GM21423 (cell line): ENCODE data around the gene ODF4.
A peak's percentile ranks its signal among the peaks of the same experiment; 100 is the strongest.
"Not testable (repeated sequence)": the region's sequence is repeated elsewhere in the genome, so short reads cannot be mapped to it uniquely, and the experiment has no call there.

ENCODE experiments used
- ATAC-seq: cut with Tn5 transposase; IDR thresholded peaks from one replicate; pipeline ENCODE4 v1.9.1; 2021; ENCODE audit warnings: mild to moderate bottlenecking, moderate library complexity; ENCODE audit not compliant: unreplicated experiment

ODF4 gene

DNA sequence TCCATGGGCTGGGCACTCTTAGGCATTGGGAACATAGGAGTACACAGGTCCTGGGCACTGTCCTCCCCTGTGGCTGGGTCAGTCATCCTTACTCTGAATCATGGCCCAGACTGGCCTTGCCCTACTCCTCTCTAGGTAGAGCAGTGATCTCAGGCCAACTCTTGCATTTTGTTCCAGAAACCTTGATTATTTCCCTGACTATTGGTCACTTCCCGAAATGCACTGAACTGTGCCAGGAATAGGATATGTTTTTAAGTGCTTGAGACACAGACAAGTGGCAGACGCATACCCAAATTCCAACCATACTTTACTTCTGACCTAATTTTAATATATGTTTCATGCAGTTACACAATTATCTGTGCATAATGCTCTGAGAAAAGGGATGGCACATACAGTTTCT lies 26.6 kb downstream of the ODF4 start:
- no peak for ATAC-seq

GRCh38 chr17:8368193-8368592 lies 28.6 kb downstream of the ODF4 start:
- ATAC-seq, result no peak

GRCh38 chr17:8369944-8370343 lies 30.3 kb downstream of the ODF4 start:
- no peak for ATAC-seq

DNA sequence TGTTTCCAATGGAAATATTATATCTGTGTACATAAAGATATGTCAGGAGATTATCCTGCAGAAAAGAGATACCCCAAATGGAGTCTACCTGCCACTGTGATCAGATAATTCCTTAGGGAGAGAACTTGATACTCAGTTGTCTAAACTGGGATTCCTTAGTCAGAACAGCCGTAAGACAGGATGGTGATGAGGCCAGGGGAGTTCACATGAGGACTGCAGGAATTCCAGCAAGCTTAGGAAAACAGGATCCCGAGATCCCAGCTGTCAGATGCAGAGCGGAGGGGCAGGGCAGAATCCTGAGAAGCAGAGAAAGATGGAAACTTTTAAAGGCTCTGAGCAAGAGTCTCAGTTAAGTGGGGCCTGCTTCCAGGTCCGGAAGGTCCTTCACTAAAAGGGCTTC lies 32.1 kb downstream of the ODF4 start:
- no peak for ATAC-seq

DNA sequence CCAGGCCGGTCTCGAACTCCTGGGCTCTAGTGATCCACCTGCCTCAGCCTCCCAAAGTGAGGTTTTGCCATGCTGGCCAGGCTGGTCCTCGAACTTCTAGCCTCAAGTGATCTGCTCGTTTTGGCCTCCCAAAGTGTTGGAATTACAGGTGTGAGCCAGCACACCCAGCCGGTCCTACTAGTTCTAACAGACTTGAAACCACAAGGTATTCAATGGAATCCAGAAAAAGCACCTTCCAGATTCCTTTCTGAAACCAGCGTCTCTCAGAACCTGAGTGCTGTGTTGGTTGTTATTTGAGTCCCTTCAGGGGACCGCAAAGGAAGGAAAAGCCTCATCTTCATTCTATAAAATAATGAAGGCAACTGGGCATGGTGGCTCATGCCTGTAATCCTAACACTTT lies 32.8 kb downstream of the ODF4 start:
- ATAC-seq, result no peak

DNA sequence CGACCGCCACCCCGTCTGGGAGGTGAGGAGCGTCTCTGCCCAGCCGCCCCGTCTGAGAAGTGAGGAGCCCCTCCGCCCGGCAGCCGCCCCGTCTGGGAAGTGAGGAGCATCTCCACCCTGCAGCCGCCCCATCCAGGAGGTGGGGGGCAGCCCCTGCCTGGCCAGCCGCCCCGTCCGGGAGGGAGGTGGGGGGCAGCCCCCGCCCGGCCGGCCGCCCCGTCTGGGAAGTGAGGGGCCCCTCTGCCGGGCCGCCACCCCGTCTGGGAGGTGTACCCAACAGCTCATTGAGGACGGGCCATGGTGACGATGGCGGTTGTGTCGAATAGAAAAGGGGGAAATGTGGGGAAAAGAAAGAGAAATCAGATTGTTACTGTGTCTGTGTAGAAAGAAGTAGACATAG lies 34.2 kb downstream of the ODF4 start:
- not testable (repeated sequence) for ATAC-seq

DNA sequence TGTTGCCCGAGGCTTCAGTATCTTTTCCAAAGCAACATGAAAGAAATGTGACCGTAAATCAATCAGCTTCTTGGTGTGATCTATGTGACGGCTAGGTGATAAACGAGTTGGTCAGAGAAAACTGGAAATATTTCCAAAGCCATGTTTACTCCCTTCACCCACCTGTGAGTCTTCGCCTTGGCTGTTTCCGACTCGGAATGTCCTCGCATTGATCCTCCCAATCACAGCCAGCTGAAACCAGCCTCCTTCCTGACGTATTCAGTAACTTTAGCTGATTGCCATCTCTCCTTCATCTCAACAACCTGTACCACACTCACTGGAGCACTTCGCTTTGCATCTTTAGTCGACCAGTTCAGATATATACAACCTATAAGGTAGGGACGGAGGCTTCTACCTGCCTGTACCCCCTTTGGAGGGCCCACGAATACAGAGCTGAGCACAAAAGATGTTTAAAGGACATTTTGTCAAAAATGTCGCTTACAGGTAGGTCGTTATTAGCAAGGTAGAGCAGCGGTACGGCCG lies 36.2 kb downstream of the ODF4 start:
- ATAC-seq, result no peak

DNA sequence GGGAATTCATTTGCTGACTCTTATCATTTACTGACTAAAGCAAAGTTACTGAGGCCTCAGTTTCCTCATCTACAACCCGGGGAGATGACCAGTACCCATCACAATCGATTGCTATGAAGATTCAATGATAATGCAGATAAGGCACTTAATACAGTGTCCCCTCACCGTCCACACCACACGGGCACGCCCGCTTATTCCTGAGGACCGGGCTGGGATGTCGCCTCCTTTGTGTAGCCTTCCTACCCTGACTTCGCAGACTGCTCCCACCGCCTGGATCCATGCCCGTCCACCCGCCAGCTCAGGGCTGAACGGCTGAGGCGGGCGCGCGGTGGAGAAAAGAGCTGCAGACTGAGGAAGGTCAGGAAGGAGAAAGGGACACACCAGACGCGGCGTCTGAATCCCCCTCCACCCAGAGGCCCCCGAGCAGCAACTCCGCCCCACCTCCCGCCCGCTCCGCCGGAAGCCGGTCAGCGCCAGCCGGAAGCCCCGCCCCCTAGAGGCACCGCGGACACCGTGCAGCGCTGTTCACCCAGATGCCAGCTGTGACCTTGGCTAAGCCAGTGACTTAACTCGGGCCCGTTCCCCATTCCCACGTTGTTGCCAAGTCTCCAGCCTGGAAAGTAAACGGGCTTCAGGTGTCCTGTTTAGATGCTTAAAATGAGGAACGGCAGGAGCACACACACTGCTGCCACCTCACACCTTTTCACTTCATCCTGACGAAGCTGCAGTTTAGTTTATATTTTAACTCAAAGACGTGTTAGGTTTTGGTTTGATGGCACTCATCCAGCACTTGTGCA lies 36.8 kb downstream of the ODF4 start, which contains the start of gene KRABD2:
Gene KRABD2, minus strand, starts transcription at position 434 of the 797 bp plus-strand sequence.
- peak; percentile 85 for ATAC-seq

GRCh38 chr17:8377422-8377821 lies 37.8 kb downstream of the ODF4 start:
- no peak for ATAC-seq

DNA sequence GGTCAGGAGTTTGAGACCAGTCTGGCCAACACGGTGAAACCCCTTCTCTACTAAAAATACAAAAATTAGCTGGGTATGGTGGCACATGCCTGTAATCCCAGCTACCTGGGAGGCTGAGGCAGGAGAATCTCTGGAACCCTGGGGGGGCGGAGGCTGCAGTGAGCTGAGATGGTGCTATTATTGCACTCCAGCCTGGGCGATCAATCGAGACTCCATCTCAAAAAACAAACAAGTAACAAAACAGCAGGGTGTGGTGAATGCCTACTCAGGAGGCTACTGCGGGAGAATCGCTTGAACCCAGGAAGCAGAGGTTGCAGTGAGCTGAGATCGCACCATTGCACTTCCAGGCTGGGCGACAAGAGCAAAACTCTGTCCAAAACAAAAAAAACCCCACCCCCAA lies 38.5 kb downstream of the ODF4 start:
- ATAC-seq, result not testable (repeated sequence)

GRCh38 chr17:8380049-8380448 lies 40.4 kb downstream of the ODF4 start:
- ATAC-seq, result no peak

GRCh38 chr17:8382052-8382879 lies 42.6 kb downstream of the ODF4 start:
- ATAC-seq, result no peak

DNA sequence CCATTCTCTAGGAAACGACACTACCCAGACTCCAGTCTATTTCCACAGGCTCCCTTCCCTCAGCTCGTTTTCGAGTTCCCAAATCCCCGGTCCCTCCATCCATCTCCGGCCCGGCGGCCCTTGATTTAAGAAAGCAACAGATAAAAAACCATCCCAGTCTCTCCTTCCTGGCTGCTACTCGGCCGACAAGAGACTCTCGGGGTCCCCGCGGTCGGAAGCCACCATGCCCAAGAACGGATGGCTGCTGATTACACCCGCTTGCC lies 43.2 kb downstream of the ODF4 start:
- ATAC-seq, result peak; percentile 4

DNA sequence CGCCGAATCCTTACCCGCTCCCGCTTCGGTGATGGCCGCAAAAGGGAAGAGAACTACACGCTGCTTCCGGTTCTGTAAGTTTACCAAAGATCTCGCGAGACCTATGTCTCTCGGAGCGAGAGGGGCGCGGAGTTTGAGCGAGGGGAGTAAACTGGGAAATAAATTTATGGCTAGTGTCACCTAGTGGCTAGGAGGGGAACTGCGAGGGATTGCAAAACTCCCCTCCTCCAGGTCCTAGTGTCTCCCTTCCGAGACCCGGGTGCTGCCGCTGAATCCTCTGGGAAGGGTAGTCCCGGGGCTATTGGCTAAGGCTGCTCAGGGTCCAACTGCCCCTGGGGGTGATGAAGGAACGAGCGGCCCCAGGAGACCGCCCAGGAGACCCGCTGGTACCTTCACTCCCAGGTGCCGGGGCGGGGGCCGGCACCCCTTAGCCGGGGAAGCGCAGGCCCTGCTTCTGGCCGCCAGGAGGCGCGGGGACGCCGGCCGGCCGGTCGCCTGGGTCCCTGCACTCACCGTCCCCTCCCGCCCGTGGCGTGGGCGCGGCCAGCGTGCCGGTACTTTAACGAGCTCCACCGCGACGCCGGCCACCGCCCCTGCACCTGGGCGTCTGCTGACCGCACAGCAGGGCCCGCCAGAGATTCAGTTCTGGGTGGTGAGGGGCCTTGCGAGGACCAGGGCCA lies 43.6 kb downstream of the ODF4 start, which contains the start of gene RPL26:
Gene RPL26, minus strand, starts transcription at position 51 of the 680 bp plus-strand sequence. CDS start 883 bp downstream, outside the sequence.
- ATAC-seq, result peak; percentile 83

DNA sequence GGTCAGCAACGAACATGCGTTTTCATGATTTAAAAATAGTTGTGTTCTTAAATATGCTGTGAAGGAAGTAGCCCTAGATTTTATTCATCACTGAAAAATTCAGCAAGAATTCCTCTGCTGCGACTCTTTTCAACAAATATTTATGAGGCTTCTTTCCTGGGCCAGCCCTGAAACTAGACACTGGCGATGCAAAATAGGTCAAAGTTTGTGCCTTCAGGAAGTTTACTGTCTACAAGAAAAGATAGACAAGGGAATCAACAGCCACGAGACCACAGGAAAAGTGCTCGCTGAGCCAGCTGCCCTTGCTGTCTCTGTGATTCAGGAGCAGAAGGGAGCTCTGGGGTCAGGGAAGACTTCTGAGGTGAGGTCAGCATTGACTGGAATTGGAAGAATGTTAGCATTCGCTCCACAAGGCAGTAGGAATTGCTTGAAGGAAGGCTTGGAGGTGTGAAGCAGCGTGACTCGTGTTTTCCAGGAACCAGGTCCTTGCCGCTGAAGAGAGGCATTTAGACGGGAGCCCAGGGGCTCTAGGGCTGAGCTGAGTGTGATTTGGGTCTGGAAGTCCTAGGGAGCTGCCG lies 45.2 kb downstream of the ODF4 start:
- ATAC-seq, result no peak

- no peak for ATAC-seq
Measured at GRCh38 chr17:8386841-8387240, 47.2 kb downstream of the ODF4 start.

DNA sequence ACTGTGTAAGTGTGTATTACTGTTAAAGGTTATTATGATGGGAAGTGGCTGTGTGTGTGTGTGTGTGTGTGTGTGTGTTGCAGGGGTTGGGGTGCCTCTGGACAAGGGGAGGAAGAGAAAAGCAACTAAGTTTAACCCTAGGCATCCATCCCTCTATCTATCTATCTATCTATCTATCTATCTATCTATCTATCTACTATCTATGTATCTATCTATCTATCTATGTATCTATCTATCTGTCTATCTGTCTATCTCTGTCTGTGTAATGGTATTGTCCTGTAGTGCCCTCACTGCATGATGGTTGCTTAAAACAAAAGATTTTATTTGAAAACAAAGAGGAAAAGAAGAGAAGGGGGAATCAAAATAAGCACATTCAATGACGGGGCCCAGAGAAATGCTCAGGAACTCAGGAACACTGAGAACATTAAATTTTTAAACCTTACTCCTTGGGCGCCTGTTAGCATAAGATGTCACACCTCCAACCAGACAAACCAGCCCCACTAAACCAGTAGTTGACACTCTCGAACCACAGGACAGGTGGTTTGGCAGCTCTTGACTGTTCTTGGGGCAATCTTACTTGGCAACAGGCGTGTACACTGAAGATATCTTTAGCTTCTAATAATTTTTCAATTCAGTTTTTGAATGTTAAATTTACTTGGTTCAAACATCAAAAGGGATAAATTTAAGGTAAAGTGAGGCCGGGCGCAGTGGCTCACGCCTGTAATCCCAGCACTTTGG lies 48.4 kb downstream of the ODF4 start:
- ATAC-seq, result no peak

GRCh38 chr17:8391711-8392110 lies 52.1 kb downstream of the ODF4 start:
- no peak for ATAC-seq

GRCh38 chr17:8392274-8392673 lies 52.6 kb downstream of the ODF4 start:
- ATAC-seq, result no peak
